GM12872 (cell line): ENCODE results near the gene ZBTB24.

Source experiments
- CTCF ChIP-seq: IDR thresholded peaks from 3 replicates; pipeline ENCODE4 v1.5.1; 2011; ENCODE audit warnings: low read depth, mild to moderate bottlenecking, low read length, moderate library complexity; ENCODE audit not compliant: insufficient read depth

Gene ZBTB24

GRCh38 chr6:109466212-109466923 is 16.7 kb downstream of the ZBTB24 start:
- no peak for TF ChIP-seq CTCF

GRCh38 chr6:109465772-109466171 is 17.2 kb downstream of the ZBTB24 start:
- no peak for TF ChIP-seq CTCF

GRCh38 chr6:109461733-109462526 is 21.1 kb downstream of the ZBTB24 start:
- TF ChIP-seq CTCF, result no peak

GRCh38 chr6:109460161-109460829 is 22.7 kb downstream of the ZBTB24 start:
- TF ChIP-seq CTCF, result no peak

- TF ChIP-seq CTCF, result no peak
These were observed 24.1 kb downstream of the ZBTB24 start for GRCh38 chr6:109458774-109459531.

- TF ChIP-seq CTCF, result no peak
These were observed 25.4 kb downstream of the ZBTB24 start for GRCh38 chr6:109457562-109457996.
